ENCODE measurements around the gene AKNA.
A peak's percentile ranks its signal among the peaks of the same experiment; 100 is the strongest.

The AKNA gene

DNA sequence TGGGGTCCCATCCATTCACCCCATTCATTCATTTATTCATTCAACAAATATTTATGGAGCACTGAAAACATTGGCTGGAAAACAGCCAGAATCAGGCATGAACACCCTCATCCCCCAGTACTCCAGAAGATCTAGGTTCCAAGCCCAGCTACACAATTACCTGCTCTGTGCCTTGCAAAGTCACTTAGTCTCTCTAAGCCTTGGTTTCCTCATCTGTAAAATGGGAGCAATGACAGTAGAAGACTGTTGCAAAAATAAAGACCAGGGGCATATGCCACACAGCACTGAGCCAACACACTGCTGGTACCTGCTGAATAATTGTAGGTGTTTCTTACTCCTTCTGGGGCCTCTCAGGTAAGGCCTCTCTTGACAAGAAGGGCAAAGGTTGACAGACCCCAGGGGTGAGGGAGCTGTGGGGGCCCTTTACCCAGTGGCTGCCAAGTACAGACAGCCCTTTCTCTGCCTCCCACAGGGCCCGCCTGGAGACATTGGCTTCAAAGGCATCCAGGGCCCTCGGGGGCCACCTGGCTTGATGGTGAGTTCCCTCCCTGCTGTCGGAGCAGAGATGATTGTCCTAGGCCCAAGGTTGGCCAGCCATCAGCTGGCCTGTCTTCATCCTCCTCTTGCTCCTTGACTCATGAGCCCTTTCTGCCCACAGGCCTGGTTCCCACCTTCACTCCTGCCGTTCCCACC, 87.5 kb downstream of the AKNA start:
- no peak for DNase-seq

DNA sequence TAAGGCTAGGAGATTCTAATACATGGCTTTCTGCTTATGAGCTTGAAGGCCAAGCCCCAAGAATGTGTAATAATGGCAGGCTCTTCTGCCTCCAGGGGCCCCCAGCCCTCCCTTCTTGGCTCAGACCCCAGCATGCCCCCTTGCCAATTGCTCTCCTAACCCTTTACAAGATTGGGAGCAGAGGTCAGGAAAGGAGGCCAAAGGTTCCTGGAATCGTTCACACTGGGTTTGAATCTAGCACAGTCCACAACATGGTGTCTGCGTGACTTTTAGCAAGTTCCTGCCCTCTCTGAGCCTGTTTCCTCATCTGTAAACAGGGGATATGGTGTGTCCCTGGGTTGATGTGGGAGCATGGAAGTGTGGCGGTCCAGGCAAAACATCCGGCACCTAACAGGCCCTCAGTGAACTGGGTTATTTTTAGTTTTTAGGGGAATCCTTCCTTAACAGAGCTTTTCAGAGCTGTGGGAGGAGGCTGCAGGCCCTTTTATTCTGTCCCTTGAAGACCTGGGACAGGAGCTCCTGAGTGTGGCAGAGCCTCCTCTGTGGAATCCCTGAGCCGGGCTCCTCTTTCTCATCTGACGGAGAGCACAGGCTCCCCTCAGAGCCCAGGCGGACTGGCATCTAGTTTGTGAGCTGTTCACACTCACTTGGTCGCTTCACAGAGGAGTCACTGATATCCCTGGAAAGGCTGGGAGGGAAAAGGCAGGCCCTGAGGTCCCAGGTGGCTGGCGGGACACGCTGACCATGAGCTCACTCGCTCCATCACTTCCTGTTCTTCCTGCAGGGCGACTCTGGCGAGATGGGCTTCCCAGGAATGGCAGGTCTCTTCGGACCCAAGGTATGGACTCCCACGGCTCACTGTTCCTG, 88.3 kb downstream of the AKNA start:
- DNase-seq = no peak

DNA sequence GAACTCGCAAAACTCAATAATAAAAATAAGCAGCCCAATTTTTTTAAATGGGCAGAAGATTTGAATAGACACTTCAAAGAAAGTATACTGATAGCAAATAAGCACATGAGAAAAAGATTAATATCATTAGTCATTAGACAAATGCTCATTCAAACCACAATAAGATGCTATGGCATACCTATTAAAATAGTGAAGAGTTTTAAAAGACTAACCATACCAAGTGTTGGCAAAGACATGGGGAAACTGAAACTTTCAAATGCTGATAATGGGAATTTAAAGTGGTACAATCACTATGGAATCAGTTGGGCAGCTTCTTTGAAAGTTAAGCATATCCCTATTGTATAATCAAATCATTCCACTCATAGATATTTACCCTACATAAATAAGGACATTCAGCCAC, 91.4 kb downstream of the AKNA start:
- DNase-seq = no peak

DNA sequence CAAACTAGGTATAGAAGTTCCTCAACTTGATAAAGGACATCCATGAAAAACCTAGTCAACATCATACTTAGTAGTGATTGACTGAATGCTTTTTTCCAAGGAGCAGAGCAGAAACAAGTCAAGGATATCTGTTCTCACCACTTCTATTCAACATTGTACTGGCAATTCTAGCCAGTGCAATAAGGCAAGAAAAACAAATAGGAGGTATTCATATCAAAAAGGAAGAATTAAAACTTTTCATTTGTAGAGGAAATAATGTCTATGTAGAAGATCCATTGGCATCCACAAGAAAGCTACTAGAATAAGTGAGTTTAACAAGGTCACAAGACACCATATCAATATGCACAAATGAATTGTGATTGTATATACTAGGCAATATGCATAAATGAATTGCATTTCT, 93.1 kb downstream of the AKNA start:
- no peak for DNase-seq

DNA sequence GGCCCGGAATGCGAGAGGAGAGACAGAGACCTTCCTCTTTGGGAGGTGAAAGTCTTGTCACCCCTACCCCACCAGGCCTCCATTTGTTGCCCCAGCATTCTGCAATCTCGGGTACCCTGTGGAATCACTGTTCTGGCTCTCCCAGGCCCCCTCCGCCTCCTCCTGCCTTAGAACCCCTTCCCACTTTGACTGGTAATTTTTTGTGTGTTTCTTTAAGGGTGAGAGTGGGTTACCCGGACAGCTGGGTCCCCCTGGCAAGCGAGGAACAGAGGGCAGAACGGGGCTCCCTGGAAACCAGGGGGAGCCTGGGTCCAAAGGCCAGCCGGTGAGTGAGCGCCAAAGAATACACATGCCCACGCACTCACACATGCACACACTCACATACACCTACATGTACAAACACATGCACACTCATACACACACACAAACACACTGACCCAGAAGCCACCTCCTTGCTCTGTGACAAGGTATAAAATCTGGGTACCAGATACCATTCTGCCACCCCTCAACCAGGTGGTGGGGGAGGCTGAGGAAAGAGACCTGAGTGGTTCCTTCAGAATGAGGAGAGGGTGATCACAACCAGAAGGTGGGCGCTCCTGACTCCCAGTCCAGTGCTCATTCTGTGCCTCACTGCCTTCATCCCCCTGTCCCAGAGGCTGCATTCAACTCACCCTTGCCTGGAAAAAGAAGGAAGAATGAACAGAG, 95.7 kb downstream of the AKNA start:
- DNase-seq = no peak

DNA sequence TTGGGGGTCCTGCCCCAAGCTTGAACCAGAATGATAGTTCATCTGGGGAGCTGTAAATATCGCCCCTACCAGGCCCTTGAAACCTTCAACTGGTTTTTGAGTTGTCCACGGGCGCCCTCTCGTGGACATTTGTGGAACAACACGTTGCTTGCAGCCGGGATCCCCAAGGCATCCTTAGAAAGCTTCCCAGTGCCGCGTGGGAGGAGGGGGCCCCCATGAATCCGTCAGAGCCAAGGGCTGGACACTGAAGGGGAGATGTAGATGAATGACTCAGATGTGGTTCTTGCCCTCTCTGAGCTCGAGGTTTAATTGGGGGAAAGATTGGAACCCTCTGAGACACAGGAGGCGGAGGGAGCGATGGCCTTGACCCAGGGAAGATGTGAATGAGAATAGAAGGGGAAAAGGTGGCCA, 96.7 kb downstream of the AKNA start:
- DNase-seq = peak; percentile 79

DNA sequence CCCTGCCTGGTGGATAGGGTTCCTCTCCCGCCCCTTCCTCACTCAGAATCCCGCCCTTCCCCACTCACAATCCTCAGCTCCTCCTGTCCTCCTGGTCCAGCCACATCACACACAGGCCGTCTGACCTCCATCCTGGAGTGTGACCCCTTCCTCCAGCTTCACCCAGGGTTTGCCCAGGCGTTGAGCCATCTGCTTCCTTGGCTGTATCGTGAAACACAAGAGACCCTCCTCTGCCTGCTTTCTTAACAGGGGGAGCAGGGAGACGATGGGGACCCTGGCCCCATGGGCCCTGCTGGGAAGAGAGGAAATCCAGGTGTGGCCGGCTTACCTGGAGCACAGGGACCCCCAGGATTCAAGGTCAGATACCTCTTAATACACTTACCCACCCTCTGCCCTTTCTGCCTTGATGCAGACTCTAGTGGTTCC, 97.2 kb downstream of the AKNA start:
- DNase-seq = no peak

DNA sequence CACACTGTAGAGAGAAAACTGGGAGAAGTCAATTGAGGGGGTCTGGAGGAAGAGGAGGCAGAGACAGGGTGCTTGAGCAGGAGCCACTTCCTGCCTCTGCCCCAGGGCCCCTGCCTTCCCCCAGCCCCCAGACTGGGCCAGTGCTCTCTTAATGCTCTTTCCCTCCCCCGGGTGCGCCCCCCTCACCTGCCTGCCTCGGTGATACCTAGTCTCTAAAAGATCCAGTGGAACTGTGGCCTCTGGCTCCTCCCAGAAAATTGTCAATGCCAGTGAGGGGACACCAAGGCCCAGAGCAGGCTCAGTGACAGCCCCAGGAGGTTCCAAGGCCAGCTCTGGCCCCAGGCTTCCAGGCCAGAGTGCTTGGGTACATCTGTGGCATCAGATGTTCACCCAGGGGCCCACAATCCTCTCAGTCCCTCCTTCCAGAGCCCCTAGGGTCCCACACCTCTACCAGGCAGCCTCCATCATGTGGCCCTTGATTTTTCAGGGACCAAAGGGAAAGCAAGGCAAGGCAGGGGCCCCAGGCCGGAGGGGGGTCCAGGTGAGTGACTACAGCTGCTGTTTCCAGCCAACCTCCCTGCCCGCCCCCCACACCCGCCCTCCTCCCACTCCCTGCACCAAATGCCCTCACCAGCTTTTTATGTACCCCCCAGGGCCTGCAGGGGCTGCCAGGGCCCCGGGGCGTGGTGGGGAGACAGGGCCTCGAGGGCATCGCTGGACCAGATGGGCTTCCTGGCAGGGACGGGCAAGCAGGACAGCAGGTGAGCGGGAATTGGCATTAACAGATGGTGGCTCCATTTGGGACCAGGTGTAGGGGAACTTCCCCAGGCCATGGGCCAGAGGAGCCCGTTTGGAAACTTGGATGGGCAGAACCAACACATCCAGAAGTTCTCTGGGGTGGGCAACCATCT, 98.0 kb downstream of the AKNA start:
- no peak for DNase-seq

DNA sequence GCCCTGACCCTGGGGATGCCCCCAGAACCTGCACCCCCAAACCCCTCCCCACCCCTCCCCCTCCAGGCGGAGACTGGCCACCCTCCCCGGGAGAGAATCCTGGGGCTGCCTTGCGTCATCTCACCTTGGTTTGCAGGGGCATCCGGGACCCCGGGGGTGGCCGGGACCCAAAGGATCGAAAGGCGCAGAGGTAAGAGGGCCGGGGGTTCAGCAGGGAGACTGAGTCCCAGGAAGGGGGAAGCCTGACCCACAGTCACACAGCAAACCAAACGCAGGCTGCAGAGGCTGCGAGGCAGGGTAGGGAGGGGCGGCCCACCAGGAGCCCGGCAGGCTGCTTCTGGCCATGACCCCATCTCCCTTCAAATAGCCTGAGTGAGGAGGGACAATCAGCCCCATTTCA, 98.7 kb downstream of the AKNA start:
- no peak for DNase-seq

DNA sequence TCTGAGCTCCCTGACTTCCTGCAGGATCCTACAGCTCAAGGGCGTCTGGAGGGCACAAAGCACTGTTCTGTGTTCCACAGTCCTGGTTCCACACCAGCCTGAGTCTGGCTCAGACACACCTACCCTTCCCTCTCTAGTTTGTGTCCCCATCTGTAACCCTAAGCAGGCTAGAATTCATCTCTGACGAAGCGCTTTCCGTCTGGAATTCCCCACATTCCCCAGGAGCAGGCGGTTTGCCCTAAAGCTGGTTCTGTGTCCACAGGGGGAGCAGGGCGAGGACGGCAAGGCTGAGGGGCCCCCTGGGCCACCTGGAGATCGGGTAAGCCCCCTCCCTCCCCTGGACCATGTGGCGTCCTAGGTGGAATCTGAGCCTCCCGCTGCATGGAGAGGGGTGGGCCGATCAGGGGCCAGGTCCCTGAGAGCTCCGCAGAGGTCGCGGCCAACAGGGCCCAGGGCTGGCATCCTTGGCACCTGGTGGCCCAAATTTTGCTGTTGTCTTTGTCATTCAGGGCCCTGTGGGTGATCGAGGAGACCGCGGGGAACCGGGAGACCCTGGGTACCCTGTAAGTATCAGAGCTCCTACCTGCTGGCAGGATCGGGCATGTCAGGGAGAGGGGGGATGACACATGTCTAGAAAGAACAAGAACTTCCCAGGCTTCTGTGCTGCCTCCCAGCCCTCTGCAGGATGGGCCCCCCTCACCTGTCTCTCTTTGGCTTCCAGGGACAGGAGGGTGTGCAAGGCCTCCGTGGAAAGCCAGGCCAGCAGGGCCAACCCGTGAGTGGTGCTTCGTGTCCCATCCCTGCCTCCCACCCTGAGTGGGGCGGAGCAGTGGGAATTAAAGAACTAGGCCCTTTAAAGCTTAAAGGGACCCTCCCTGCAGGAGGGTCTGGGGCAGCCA, 99.3 kb downstream of the AKNA start:
- peak; percentile 8 for DNase-seq

DNA sequence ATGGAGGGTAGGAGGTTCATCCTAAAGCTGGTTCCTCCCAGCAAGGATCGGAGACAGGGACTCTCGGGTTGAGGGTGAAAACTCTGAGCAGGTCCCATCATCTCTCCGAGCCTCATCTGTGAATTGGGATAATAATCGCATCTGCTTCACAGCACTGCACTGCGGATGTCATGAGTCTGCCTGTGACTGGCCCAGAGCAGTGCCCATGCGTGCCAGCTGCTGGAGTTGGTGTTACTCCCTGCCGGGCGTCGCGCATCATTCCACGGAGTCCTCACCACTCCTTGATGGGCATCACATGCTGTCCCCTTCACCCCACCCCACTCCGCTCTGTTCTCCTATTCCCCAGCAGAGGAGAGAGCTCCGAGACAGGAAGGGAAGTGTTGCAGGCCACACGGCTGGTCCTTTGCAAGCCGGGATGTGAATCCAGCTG, 100.0 kb downstream of the AKNA start:
- peak; percentile 11 for DNase-seq

DNA sequence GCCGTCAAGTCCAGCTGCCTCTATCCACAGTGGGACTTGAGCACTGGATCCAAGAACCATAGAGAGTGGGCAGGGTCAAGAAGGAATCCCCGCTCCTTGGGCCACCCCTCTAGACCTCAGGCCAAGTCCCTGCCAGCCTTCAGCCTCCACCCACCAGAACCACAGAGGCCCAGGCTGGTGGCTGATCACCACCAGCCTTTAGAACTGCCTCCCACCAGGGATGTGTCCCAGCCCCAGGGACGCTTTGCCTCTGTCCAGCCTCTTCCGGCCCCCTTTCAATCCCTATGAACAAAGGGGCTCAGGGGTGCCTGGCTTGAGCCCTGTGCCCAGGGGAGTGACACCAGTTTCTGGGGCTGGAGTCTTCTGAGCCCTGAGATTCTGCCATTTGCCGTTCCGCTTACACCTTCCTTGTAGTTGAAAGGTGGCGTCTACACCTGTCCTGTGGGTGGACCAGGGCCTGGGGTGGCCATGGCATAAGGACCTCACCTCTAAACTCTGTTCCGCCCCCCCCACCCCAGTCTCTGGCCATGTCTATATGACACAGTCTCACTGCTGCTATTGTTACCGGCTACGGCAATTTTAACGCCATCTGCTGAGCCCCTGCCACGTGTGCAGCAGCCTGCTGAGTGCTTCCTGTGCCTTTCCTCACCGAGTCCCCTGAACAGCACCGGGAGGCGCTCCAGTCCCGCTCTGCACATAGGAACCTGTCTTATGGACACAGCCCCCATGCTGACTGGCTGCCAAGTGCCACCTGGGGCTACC, 100.6 kb downstream of the AKNA start:
- DNase-seq = peak; percentile 13

DNA sequence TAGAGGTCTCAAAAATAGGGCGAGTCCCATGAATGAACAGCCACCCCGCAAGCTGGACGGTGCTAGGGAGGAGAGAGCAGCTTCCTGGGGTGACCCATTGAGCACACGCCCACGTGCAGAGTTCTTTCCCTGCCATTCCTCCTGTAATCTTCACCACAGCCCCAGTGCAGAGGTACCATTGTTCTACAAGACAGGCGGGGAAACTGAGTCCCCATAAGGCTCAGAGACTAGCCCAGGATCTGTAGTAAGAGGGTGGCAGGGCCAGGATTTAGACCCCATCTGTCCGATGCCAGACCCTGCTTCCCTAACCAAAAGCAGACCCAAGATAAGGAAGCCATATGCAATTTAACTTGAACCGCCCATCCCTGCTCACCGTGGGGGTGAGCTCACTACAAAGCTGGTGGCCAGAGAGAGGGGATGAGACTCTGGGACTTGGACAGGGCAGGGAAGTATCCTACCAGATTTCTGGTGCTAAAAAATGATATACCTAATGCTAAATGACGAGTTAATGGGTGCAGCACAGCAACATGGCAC, 101.6 kb downstream of the AKNA start:
- no peak for DNase-seq

DNA sequence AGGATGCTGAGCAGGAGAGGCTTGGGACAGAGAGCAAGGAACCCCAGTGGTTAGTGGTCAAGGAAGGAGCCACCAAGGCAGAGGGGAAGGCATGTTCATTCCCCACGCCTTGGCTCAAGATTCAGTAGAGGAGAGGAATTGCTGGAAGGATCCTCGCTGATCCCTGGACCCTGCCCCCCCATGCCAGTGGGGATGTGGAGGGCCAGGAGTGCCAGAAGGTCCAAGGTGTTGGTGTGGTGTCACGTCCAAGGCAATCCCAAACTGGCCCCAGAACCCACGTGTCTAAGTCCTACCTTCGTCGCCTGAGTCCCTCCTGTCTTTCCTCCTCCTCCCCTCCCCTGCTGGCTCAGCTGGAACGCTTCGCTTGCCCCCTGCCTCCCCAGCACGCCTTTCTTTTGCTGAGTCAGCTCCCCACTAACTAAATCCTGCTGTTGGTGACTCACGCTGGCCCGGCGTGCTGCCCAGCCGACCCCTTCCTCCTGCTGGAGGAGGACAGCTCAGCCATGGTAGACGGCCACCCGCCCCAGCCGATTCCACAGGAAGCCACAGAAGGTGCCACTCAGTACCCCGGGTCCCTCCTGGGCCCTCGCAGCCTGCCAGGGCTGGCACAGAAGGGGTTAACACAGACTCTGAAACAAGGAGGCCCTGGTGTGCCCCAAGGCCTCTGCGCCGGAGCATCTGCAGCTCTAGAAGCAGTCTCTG, 102.5 kb downstream of the AKNA start:
- DNase-seq = no peak

DNA sequence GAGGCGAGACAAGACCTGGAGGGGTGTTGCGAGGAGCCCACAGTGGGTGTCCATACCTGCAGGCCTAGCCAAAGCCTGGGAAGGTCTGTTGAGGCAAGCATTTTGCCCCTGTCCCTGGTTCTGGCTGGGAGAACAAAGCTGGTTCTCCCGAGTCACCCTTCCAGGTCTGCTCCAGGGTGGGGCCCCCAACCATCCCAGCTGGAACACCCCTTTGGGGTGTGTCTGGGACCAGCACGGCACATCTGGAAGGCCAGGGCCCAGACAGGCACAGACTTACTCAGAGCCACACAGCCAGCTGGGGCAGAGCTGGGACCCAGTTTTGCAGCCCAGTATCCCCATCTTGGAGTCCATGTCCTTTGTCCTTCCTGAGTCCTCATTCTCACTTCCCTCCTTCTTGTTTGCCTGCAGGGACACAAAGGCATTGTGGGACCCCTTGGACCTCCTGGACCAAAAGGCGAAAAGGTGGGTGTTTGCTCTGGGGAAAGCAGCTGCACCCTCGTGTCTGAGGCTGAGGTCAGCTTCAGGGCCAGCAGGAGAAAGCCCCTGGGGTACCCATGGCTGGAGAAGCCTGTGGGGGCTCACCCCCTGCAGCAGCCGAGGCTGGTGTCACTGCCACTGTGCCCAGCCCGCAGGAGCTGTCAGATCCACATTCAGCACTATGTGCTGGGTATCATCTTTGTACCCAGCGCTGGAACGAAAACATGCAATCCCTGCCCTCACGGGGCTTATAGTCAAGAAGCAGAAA, 103.3 kb downstream of the AKNA start:
- no peak for DNase-seq
